AG04449 (cell line): ENCODE results near the gene FAM43B.
A peak's percentile ranks its signal among the peaks of the same experiment; 100 is the strongest.
"Not testable (repeated sequence)": the region's sequence is repeated elsewhere in the genome, so short reads cannot be mapped to it uniquely, and the experiment has no call there.

Experiments used
- CTCF ChIA-PET: fragments of 350-600 bp; formaldehyde crosslinking; extraction: SDS; loops from one replicate; lab custom pipeline; 2021; ENCODE audit warnings: antibody characterized with exemption; lab: Yijun Ruan, JAX
- POLR2A ChIA-PET: fragments of 400-600, 350-600 bp; formaldehyde crosslinking; extraction: SDS; loops from one replicate; lab custom pipeline; 2020; ENCODE audit warnings: antibody characterized with exemption, inconsistent platforms; lab: Yijun Ruan, JAX
- DNase-seq: peaks from one replicate; pipeline ENCODE4 v3.0.0-alpha.2; 2010; ENCODE audit warnings: low read depth, low spot score
- H3K4me3 ChIP-seq: 2 replicates; pipeline ENCODE4 v1.5.1; 2011; ENCODE audit warnings: low read depth, mild to moderate bottlenecking, control low read depth, low read length
- CTCF ChIP-seq: IDR thresholded peaks from one replicate; pipeline ENCODE4 v1.5.1; 2011; ENCODE audit warnings: mild to moderate bottlenecking, moderate library complexity, low read length, control low read depth, inconsistent platforms; ENCODE audit not compliant: insufficient read depth; ENCODE audit errors: missing control alignments

Gene FAM43B

GRCh38 chr1:20511518-20512428 is 40.6 kb upstream of the FAM43B start:
- POLR2A ChIA-PET, result no interaction called here
- peak; percentile 9 for DNase-seq
- CTCF ChIA-PET, result interaction anchor here (0.8 to 1.5 kb wide), 5 partner anchors 9 to 130 kb away, joined by 4 to 9 read pairs (median 4); no protein-coding TSS in a partner anchor
- no peak overlapping the region for H3K4me3 ChIP-seq
- no peak for TF ChIP-seq CTCF

- POLR2A ChIA-PET, DNase-seq, H3K4me3 ChIP-seq: not testable (repeated sequence)
- CTCF ChIA-PET, result interaction anchor here (1.1 to 9.0 kb wide), 2 partner anchors 8 to 117 kb away, joined by 4 to 323 read pairs; partner anchors contain the start of gene PINK1
These were observed 32.6 kb upstream of the FAM43B start for GRCh38 chr1:20519609-20520262.

DNA sequence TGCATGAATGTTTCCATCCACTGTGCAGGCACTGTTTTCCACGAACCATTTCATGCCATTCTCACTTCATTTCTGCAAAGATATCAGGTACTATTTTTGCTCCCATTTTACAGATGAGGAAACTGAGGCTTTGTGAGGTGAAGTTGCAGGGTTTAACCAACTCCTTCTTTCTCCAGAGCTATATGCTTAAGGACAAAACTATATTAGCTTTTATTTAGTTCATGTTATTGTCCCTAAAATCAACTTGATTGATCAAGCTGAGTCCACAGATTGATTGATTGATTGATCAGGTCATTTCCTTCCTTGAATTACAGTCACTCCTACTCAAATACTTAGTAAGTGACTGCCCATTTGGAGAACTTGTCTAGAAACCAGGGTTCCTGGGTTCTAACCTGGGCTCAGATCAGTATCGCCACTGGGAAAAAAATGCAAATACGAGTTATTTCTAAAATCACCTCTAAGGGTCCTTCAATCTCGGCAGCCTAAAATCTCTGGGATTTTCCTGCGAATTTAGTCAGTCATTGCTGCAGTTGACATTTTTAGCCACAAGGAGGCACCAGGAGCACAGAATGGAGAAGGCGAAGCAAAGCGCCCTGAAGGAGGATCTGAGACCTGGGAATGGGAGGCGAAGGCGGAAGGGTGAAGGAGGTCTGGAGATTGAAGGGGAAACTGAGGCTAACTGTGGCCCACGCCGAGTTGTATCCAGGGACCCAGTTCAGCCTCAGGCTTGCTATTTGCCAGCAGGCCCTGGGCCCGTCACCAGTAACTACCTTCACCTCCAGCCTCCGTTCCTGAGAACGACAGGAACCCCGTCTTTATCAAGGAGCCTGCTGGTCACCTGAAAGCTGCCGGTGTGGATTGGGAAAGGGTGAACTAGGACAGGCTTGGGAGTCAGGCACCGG is 30.2 kb upstream of the FAM43B start:
- DNase-seq, result peak; percentile 10
- 0 out of 2 replicates have a peak overlapping the region, but pooled peaks have one; percentile 18 for H3K4me3 ChIP-seq
- ChIA-PET POLR2A (interaction anchor here (0.6 kb wide), 1 partner anchor 113 kb away, joined by 3 read pairs; no protein-coding TSS in a partner anchor), CTCF (interaction anchor here (0.6 to 9.0 kb wide), 26 partner anchors 9 to 846 kb away, joined by 3 to 323 read pairs (median 4); partner anchors contain the start of genes DDOST and PINK1)
- TF ChIP-seq CTCF, result peak; percentile 76

DNA sequence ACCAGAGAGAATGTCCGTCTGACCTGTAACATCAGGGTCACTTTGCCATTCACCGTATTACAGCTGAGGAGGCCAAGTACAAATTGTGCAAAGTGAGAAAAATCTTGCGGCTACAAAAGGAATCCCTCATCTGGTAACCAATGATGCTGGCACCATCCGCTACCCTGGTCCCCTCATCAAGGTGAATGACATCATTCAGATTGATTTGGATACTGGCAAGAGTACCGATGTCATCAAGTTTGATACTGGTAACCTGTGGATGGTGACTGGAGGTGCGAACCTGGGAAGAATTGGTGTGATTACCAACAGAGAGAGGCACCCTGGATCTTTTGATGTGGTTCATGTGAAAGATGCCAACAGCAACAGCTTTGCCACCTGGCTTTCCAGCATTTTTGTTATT is 26.1 kb upstream of the FAM43B start:
- no peak for DNase-seq
- H3K4me3 ChIP-seq, result no peak overlapping the region
- ChIA-PET POLR2A (no interaction called here), CTCF (interaction anchor here (1.0 to 9.0 kb wide), 6 partner anchors 12 to 122 kb away, joined by 3 to 323 read pairs (median 4); partner anchors contain the start of gene PINK1)
- TF ChIP-seq CTCF, result no peak

DNA sequence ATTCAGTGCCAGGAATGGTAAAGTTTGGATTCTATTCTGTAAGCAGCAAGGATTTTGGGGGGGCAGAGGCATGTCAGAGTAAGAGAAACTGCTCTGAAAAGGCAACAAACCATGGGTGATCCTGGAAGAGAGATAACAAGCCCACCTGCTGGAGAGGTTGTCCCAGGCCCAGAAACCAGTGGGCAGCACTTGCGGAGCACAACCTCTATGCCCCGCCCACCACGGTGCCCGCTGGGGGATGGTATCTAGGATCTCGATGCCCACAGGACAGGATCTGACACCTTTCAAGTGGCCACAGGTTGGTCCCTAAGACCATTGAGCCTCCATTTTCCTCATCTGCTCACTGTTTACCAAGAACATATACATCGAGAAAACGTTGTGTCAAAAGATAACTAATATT is 24.2 kb upstream of the FAM43B start:
- TF ChIP-seq CTCF, result no peak
- no peak for DNase-seq
- ChIA-PET CTCF (interaction anchor here (1.9 to 9.0 kb wide), 2 partner anchors 47 to 108 kb away, joined by 6 to 323 read pairs; partner anchors contain the start of gene PINK1), POLR2A (no interaction called here)
- no peak overlapping the region for H3K4me3 ChIP-seq

GRCh38 chr1:20530306-20530705 is 22.1 kb upstream of the FAM43B start:
- TF ChIP-seq CTCF, result no peak
- no peak for DNase-seq
- ChIA-PET CTCF (interaction anchor here (1.0 to 1.9 kb wide), 2 partner anchors 38 to 45 kb away, joined by 3 to 6 read pairs; no protein-coding TSS in a partner anchor), POLR2A (no interaction called here)
- no peak overlapping the region for H3K4me3 ChIP-seq
